Fibroblast of skin of left biceps (primary cell): Measurements from ENCODE around the gene TENM4.

Experiments
- DNase-seq, 2 experiments: peaks; one replicate each; pipeline ENCODE4 v3.0.0-alpha.2; 2013; ENCODE audit warnings: low read depth in 2 of 2

The TENM4 gene

DNA sequence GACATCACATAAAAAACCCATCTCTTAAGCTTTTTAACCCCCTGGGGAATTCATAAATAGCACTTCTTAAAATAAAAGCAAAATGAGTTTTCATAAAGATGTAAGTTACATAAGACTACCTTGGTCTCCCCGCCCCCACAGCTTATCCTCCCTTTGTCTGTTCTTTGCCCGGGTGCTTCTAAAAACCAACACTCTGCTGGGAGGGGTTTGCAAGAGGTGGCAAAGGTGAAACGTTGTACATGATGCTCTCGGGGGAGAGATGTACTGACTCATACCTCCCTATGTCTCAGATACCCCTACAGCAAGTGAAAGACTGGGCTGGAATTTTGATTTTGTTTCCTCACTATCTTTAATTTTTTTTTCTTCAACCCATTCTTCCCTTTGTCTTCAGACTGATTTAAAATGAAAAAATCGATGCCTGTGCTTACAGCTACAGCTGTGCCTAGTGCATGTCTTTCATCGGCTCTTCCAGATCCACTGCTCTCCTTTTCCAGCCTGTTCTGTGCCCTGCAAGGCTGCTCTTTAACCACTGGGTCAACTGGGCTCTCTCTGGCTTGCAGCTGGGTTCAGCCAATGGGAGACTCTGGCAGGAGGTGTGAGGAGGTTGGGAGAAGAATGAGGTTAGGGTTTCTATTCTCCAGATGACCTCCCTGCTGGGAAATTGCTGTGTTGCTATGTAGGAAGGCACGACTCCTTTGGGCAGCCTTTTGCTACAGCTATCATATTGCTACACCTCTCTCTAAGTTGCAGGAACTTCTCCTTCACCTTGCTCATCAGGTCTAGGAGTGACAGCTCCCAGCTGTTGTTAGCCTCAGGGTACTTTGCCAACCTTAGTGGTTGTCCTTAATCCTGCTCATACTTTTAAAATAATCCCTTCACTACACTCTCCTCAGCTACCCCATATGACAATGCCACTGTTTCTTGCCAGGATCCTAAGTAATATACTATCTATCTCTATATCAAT is 266.5 kb downstream of the TENM4 start:
- no peak for DNase-seq

DNA sequence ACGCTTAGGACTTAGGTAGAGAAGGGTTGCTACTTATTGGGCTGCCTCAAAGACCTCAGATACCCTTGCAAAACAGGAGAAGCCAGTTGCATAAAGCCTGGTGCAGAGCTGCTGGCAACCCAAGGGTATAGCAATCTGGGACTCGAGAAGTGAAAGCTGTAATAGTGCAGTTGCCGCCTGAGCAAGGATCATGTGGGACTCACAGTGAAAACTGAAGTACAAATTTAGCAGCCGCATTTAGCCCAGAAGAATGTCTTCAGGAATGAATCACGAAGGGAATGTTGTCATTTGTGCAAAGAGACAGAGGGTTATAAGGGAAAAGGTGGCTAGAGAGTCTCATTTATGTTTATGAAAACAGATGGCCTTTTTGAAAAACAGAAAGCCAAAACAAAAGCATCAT is 267.2 kb downstream of the TENM4 start:
- DNase-seq: peak; percentile 33 to 46

DNA sequence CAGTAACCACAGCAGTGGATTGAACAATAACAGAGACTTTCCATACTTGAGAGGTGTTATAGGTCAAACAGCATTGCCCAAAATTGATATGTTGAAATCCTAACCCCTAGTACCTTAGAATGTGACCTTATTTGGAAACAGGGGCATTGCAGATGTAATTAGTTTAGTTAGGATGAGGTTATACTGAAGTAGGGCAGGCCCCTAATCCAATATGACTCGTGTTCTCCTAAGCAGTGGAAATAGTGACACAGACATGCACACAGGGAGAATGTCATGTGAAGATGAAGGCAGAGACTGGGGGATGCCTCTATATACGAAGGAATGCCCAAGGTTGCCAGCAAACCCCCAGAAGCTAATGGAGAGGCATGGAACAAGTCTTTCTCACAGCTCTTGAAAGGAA is 270.5 kb downstream of the TENM4 start:
- DNase-seq: no peak

DNA sequence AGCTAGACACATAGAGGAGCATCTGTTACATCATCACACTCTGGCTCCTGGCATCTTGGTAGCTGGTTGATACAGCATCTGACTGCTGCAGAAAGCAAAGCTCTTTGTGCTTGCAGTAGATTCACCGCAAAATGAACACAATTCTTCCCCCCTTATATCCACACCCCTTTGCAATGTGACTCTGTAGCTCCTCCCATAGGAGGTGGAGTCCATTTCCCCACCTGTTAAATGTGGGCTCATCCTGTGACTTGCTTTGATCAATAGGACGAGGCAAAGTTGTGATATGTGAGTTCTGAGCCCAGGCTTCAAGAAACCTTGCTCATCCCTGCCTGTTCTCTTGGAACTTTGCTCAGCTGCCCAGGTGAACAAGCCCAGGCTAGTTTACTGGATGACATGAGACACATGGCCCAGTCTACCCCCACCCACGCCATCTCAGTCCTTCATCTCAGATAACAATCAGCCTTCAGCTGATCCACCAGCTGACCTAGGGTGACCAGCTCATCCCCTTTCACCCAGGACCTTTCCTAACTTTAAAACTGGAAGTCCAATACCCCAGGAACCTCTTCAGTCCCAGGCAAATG is 272.2 kb downstream of the TENM4 start:
- DNase-seq: no peak

DNA sequence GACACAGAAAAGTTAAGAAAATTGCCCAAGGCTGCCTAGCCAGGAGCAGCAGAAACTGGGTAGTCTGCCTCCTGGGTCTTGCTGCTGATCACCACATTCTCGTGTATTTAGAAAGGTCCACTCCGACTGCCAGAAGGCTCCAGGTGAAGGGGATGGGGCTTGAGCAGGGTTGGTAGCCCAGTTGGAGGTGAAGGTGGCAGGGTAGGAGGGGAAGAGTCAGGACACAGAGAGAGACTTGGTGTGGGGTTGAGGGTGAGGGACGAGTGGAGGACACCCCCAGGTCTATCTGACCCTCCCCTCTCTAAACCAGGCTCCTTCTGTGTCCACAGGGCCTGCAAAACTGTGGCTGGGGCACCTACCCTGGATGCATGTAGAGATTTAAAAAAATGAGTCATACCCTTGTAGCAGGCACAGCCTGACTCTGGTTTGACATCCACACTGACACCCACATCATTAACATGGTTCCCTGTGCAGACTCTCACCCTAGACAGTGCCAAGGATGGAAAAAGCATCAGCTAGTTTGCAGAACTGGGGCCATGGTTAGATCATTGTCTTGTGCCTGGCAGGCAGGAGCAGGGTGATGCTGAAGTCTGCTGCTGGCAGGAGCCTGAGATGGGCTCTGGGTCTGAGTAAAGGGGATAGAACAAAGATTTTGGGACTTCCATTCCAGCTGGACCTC is 273.2 kb downstream of the TENM4 start:
- DNase-seq: no peak

DNA sequence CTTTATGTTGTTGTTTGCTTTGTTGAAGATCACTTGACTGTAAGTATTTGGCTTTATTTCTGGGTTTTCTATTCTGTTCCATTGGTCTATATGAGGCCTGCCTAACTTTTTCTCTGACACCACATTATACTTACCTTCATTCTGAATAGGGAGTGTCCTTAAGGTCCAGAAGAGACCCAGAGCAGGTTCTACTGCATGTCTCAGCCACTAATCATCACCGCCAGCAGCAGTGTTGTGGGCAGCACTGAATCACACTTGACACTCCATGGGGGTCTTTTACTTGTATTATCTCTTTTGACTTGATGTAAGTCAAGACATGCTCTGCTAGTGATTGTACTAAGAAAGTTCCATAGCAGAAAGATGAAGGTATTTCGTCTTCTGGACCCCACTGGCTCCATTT is 274.9 kb downstream of the TENM4 start:
- DNase-seq: no peak

DNA sequence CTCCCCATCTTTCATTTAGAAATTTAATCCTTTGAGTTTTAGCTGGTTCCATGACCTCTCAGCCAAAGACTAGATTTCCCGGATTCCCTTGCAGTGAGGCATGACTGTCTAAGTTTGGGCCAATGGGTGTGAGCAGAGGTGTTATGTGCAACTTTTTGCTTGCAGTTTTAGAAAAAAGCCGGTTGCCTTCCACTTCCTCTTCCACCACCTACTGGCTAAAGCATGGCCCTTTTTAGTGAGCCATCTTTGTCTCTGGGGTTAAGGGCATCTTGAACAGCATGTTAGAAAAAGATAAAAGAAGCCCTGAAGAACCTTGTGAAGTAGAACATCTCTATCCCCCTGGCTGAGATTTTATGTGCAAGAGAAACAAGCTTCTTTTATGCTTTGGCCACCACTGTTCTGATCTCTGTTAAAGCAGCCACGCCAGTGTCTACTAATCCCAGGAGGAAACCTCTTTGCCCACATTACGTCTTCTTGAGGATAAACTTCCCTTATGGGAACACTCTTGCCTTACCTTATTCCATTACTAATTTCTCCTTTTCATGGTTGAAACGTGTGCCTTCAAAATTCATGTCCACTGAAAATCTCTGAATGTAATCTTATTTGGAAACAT is 279.9 kb downstream of the TENM4 start:
- DNase-seq: no peak

DNA sequence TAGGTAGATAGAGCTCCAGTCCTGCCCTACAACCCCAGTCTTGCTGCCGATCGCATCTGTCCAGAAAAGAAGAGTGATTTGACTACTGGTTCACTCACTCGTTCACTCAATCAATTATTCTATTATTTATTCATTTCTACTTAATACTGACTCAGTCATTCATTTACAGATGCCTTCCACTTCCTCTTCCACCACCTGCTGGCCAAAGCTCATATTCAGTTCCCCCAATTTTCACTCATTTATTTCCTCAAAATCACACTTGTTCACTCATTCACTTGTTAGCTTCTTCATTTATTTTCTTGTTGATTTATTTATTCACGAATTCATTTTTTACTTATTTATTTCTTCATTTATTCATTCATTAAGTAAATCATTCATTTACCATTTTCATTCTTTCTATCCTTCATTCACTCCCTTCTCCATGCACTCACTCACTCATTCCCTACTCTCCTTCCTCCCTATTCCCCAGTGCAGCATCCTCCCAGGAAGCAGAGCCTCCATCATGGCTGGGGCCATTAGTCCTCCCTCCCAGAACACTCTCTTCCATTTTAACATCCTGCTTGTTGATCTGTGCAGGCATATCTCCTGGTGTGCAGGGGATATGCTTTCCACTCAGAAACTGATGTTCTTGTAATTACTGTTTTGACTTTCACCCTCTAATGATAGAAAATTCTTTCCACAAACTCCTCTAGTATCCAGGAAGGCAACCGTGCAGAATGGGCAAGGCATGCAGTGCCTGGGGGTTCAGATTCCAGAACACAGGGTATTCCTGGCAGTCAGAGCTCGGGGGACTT is 281.0 kb downstream of the TENM4 start:
- no peak for DNase-seq

DNA sequence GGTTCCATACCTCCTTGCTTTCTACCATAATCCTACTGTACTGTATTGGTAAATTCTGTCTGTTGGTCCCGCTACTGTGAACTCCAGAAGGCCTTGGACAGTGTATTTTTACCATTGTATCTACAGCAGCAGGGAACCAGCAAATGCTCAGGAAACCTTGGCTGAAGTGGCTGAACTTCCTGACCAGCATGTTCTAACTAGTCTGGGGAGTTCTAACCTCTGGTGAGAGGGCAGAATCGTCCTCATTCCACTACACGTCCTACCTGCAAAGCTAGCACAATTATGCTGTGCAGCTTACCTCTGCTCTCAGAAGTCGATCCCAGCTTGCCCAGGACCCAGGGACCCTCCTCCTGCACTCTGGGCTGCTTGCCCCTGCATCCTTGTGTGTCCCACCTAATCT is 283.1 kb downstream of the TENM4 start:
- no peak for DNase-seq

DNA sequence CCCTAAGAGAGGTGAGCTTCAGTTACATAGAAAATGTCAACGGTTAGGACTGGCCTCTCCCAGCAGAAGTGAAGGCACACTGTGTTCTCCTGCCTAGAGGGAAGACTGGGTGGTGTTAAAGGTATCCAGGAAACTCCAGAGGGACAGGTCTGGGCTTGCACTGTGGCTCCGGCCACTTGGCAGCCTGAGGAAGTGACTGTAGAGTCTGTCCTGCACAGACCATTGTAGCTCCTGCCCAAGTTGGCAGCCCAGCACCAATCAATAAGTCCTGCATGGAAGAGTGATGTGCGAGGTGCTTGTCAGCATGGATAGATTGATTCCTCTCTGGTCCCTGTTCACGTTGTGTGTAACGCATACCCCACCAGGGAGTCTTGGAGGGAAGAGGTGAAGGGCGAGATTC is 284.8 kb downstream of the TENM4 start:
- DNase-seq: no peak

DNA sequence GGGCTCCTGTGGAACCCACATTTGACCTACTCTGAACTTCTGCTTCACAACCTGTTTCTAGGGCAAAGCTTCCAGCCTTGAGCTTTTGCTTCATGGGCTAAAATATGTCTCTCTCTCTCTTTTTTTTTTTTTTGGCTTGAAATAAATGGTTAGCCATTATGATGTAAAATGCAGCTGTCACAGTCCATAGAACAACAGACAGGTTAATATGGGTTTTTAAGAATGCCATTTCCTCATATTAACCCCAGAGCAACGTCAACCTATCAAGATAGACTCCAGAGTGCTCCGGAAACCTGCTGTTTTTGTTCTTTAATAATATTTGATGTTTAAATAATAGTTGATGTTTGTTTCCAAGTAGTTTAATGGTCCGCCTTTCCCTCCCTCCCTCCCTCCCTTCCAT is 285.6 kb downstream of the TENM4 start:
- DNase-seq: no peak

DNA sequence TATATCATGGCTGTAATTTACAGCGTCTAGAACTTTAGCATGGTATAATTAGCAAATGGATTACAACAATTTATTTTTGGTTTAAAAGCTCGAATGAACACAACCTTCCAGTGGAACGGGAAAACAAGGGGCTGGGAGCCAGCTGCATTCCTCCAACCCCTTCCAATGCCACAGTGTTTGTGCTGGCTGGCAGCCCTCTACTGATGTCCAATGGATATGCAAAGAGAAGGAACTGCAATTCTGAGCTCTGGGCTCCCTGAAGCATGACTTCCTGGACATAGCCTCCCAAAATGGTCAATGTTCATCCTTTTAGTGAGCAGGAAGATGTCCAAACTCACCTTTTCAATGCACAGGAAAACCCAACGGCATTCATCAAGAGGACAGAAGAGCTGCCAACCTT is 288.3 kb downstream of the TENM4 start:
- DNase-seq: no peak

DNA sequence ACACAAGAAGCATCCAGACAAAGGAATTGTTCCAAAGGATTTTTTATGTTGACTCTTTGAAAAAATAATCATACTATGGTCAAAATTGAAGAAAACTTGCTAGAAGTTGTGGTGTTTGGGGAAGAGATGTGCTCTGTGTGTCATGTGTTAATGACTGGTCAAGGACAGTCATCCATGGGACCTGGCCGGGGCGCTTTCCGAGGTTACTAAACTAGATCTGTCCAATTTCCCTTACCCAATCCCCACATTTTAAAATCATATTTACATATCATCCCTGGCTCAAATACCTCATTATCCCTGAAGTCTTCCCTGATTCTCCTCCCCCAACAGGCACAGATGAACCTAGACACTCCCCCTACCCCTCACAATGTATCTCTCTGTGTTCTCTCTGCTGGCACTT is 289.4 kb downstream of the TENM4 start:
- no peak for DNase-seq

DNA sequence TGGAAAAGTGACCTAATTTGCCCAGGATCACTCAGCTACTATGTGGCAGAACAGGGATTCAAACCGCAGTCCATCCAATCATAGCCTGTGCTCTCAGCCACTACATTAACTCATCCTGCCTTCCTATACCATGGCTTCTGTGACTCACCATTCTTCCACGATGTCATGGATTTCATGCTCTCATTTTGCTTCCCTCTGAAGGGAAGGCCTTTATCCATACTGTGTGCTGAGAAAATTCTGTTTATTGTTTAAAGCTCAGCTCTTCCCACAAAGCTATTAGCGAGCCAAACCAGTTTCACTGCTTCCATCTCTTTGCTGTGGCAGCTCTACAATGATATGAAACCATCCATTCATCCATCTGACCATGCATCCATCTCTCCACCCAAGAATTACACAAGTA is 289.9 kb downstream of the TENM4 start:
- no peak for DNase-seq

DNA sequence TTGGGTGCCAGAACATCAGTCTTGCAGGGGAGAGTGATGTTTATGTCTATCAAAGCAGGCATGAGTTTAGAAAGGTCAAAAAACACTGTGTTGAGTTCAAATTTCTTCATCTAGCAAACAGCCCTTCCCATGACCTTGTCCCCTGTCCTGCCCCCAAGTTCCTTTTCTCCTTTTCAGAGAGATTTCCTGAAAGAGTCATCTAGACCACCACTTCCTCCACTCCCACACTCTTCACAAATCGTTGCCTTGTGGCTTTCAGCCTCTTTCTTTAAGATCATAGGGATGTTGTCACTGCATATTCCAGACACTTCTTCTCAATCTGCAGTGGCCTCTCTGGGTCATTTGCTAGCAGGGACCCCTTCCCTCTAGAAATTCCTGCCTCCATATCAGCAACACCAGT is 290.5 kb downstream of the TENM4 start:
- DNase-seq: no peak

DNA sequence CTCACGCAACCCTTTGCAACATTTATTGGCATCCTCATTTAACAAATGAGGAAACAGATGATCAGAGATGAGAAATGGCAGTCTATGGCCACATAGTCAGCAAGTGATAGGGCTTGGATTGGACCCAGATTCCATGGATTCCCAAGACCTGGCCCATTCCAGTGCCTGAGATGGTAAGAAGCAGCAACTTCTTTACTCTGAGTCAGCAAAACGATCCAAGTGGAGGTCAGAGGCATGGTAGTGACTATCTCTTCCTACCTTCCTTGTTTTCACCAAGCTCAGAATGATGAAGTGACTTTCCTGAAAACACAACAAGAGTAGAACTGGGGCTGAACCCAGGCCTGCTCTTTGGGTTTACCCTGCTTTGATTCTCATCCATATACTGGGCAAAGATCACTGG is 293.1 kb downstream of the TENM4 start:
- DNase-seq: no peak

DNA sequence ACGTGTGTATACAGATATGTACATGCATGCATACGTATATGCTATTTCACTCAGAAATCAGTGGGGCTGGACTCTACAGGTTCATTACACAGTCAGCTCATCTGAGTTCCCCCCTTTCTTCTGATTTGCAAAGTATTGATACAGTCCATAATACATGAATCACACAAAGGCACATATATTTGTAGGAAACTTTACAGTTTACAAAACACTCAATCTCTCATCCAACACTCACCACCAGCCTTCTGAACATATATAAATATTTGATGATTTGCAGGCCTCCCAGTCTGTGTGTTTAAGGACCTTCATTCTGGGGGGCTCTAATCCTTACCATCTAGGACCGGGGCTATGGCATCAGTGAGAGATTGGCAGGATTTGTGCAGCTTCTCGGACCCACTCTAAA is 293.8 kb downstream of the TENM4 start:
- no peak for DNase-seq

DNA sequence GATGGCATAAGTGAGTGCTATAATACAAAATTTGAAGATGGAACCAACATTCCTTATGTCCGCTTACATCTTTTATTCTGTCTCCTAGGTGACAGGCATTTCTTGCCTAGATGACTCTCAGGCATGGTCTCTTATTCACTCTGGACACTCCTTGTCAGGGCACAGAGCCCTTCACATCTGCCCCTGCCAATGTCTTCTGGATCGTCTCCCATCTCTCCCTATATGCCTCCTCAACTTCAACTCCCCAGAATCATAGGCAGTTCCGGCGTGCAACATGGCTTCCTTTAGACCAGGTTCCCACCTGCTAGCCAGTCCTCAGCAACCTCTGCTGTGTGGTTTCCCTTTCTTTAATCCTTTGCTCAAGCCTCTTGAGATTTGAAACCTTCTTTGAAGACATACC is 300.9 kb downstream of the TENM4 start:
- DNase-seq: no peak

DNA sequence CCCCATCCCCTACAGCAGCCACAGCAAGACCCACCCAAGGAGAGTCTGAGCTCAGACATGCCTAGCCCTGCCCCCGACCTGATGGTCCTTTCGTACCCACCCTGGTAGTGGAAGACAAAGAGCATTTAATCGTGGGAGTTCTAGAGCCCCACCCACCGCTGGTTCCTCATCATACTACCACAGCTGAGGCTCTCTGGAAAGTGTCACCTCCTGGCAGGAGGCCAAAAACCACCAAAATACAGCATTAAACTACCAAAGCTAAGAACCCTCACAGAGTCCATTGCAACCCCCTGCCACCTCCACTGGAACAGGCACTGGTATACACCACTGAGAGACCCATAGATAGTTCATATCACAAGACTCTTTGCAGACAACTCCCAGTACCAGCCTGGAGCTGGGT is 311.1 kb downstream of the TENM4 start:
- no peak for DNase-seq

DNA sequence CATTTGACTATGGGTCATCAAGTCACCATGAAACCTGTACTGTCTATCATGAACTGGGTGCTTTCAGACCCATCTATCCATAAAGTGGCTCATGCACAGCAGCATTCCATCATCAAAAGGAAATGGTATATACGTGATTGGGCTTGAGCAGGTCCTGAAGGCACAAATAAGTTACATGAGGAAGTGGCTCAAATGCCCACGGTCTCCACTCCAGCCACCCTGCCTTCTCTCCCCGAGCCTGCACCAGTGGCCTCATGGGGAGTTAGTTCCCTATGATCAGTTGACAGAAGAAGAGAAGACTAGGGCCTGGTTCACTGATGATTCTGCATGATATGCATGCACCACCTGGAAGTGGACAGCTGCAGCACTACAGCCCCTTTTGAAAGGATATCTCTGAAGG is 312.5 kb downstream of the TENM4 start:
- no peak for DNase-seq

DNA sequence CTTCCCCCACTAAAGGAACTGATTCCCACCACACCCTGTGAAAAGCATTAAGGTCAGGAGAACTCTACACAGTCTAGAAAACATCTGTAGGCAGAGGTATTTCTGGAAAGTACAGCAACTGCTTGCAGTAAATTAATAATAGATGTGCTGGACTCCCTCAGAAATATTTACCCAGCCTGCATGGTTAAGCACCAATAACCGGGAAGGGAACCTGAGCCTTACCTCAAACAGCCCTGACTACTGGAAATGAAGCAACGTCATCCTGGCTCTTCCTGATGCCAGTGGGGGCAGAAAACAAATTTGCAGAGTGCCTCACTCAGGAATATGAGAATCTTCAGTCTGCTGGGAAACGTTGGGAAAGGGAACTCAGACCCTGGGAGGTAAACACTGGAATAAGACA is 318.1 kb downstream of the TENM4 start:
- no peak for DNase-seq

DNA sequence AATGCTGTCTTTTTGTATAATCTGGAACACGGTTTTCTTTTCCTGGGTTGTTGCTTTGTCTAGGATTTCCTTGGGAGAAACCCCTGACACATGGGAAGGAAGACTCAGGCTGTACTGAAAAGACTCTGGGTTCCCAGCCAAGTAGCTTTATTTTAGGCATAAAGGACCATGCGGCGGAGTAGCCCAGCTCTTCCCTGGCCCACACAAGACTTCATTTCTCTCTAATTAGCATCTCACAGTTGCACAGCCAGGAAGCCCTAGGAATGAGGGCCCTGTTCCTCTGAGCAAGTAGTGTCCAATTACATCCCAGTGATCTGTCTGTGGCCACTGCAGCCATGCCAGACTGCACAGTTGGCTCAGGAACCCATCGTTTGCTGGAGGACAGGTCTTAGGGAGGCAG is 319.5 kb downstream of the TENM4 start:
- no peak for DNase-seq
